Brain microvascular endothelial cell (primary cell): Measurements from ENCODE around the gene PRR29.

Source experiments
- DNase-seq: peaks from one replicate; pipeline ENCODE4 v3.0.0-alpha.2; 2020
- H3K27ac ChIP-seq: fragments of 250-450 bp; sonication (Bioruptor Pico); 2 replicates; pipeline ENCODE4 v1.5.1; 2020; ENCODE audit warnings: mild to moderate bottlenecking, moderate library complexity
- H3K27me3 ChIP-seq: fragments of 250-450 bp; sonication (Bioruptor Pico); replicated peaks from 2 replicates; pipeline ENCODE4 v1.5.1; 2020; ENCODE audit warnings: mild to moderate bottlenecking
- H3K36me3 ChIP-seq: fragments of 250-450 bp; sonication (Bioruptor Pico); replicated peaks from 2 replicates; pipeline ENCODE4 v1.5.1; 2020; ENCODE audit warnings: mild to moderate bottlenecking
- H3K4me3 ChIP-seq: 2 replicates; pipeline ENCODE4 v1.5.1; 2011; ENCODE audit warnings: low read depth, mild to moderate bottlenecking, control low read depth, low read length, moderate library complexity
- CTCF ChIP-seq: IDR thresholded peaks from 2 replicates; pipeline ENCODE4 v1.5.1; 2011; ENCODE audit warnings: low read depth, mild to moderate bottlenecking, moderate library complexity, low read length, control low read depth, inconsistent platforms; ENCODE audit errors: missing control alignments
- in situ Hi-C: cut with HindIII; loops from 2 replicates; pipeline ENCODE4 v1.10.0; 2017; ENCODE audit warnings: low sequenced_read_pairs, low pct_ligation_motif_present

PRR29 gene

GRCh38 chr17:63991611-63992010 is 6.5 kb upstream of the PRR29 start:
- no peak for TF ChIP-seq CTCF
- H3K4me3 ChIP-seq, result no peak overlapping the region
- H3K27ac ChIP-seq, result no peak overlapping the region
- no peaks in the 10 kb centered on the region for H3K36me3 ChIP-seq
- no peak for DNase-seq
- H3K27me3 ChIP-seq, result peaks cover 12% of the 10 kb centered on the region
- in situ Hi-C loops, result no loop called here

GRCh38 chr17:63993368-63993985 is 4.7 kb upstream of the PRR29 start:
- in situ Hi-C loops, result no loop called here
- H3K4me3 ChIP-seq, result no peak overlapping the region
- DNase-seq, result no peak
- H3K27me3 ChIP-seq, result peaks cover 12% of the 10 kb centered on the region
- no peak for TF ChIP-seq CTCF
- no peaks in the 10 kb centered on the region for H3K36me3 ChIP-seq
- no peak overlapping the region for H3K27ac ChIP-seq

GRCh38 chr17:63995626-63996025 is 2.5 kb upstream of the PRR29 start:
- no peak for DNase-seq
- TF ChIP-seq CTCF, result no peak
- in situ Hi-C loops, result no loop called here
- Histone ChIP-seq H3K27me3 (peaks cover 12% of the 10 kb centered on the region), H3K4me3 (no peak overlapping the region), H3K36me3 (no peaks in the 10 kb centered on the region), H3K27ac (no peak overlapping the region)

- in situ Hi-C loops, result no loop called here
These were observed 1.5 kb upstream of the PRR29 start for GRCh38 chr17:63996430-63997182.

GRCh38 chr17:63997341-63998048 is 656 bp upstream of the PRR29 start:
- H3K27me3 ChIP-seq, result peaks cover 6% of the 10 kb centered on the region
- no peak overlapping the region for H3K27ac ChIP-seq
- no peak for DNase-seq
- TF ChIP-seq CTCF, result no peak
- in situ Hi-C loops, result no loop called here
- peak overlapping the region; percentile 67 for H3K4me3 ChIP-seq
- H3K36me3 ChIP-seq, result no peaks in the 10 kb centered on the region

More at GRCh38 chr17:63996430-63997182, 1.5 kb upstream of the PRR29 start:
- no peak for TF ChIP-seq CTCF
- Histone ChIP-seq H3K36me3 (no peaks in the 10 kb centered on the region), H3K4me3 (no peak overlapping the region), H3K27ac (no peak overlapping the region), H3K27me3 (peaks cover 12% of the 10 kb centered on the region)
- DNase-seq, result no peak
